Panc1 (cell line): Measurements from ENCODE around the gene NCOR2. TPM values are rescaled to one million over a fixed set of nuclear protein-coding genes. Genes with fewer than 3 reads are reported as not detected.

Experiments
- ATAC-seq: fragments of 200-7000 bp; cut with Tn5 transposase; 2 replicates; pipeline ENCODE4 v1.9.1; 2020; ENCODE audit warnings: mild to moderate bottlenecking, moderate library complexity
- BruUV-seq: library from RNA; stranded (reverse); fragments of 400-500 nt; replicated peaks from 2 replicates; lab custom pipeline; 2021; lab: Mats Ljungman, UMichigan
- CTCF ChIA-PET: fragments of 300-600 bp; sonication (Branson Sonifier 250); formaldehyde crosslinking; loops from one replicate; lab custom pipeline; 2022; ENCODE audit warnings: antibody characterized with exemption; lab: Charles Lee
- POLR2A ChIA-PET: fragments of 300-600 bp; sonication (Branson Sonifier 250); formaldehyde crosslinking; loops from one replicate; lab custom pipeline; 2022; ENCODE audit warnings: antibody characterized with exemption; lab: Charles Lee
- DNase-seq: peaks from one replicate; pipeline ENCODE4 v3.0.0-alpha.2; 2010; ENCODE audit warnings: low read depth, low spot score
- H3K27ac ChIP-seq: 2 replicates; pipeline ENCODE4 v1.5.1; 2011; ENCODE audit warnings: mild to moderate bottlenecking, low read length, inconsistent platforms
- H3K27me3 ChIP-seq: fragments of 200-500 bp; sonication (Bioruptor generic); 2 replicates; pipeline ENCODE4 v1.6.0; 2014; ENCODE audit warnings: low read length, inconsistent platforms; ENCODE audit not compliant: control insufficient read depth, insufficient read depth
- H3K36me3 ChIP-seq: fragments of 200-500 bp; sonication (Bioruptor generic); 2 replicates; pipeline ENCODE4 v1.5.1; 2014; ENCODE audit warnings: inconsistent platforms, mild to moderate bottlenecking, low read length, moderate library complexity; ENCODE audit not compliant: control insufficient read depth, insufficient read depth
- H3K4me1 ChIP-seq: 2 replicates; pipeline ENCODE4 v1.5.1; 2011; ENCODE audit warnings: inconsistent platforms, mild to moderate bottlenecking, low read length, moderate library complexity; ENCODE audit not compliant: control insufficient read depth, insufficient read depth
- H3K4me3 ChIP-seq, 2 experiments: 2 replicates each; pipeline ENCODE4 v1.5.1; 2011 to 2012; ENCODE audit warnings: low read depth in 2 of 2, low read length in 2 of 2, mild to moderate bottlenecking in 2 of 2, inconsistent platforms in 1 of 2, moderate library complexity in 1 of 2
- H3K9me3 ChIP-seq: fragments of 200-500 bp; sonication (Bioruptor generic); 2 replicates; pipeline ENCODE4 v1.5.1; 2014; ENCODE audit warnings: low read depth, mild to moderate bottlenecking, inconsistent platforms, low read length, moderate library complexity; ENCODE audit not compliant: control insufficient read depth, insufficient read depth
- POLR2AphosphoS5 ChIP-seq: IDR thresholded peaks from 2 replicates; pipeline ENCODE4 v1.6.1; 2012; ENCODE audit warnings: mild to moderate bottlenecking, low read depth, low read length, moderate library complexity
- SIN3A ChIP-seq: IDR thresholded peaks from 2 replicates; pipeline ENCODE4 v1.6.1; 2012; ENCODE audit warnings: low read depth, mild to moderate bottlenecking, low read length, moderate library complexity, borderline replicate concordance; ENCODE audit not compliant: insufficient read depth
- TCF7L2 ChIP-seq: IDR thresholded peaks from 2 replicates; pipeline ENCODE4 v1.6.1; 2011; ENCODE audit warnings: mild to moderate bottlenecking, low read depth, low read length, inconsistent platforms
- in situ Hi-C: cut with HindIII; loops from 2 replicates; pipeline ENCODE4 v1.10.0; 2016; ENCODE audit warnings: low sequenced_read_pairs, low pct_unique_long_range_greater_than_20kb
- intact Hi-C: fragments of 100-400 bp; cut with micrococcal nuclease; formaldehyde crosslinking; loops from one replicate; pipeline ENCODE4 v1.10.0; 2022; ENCODE audit not compliant: unreplicated experiment
- total RNA-seq: library from RNA; stranded (reverse); gene quantifications from one replicate; pipeline ENCODE4 v1.2.1, GENCODE V29; 2021; ENCODE audit not compliant: unreplicated experiment
- TF ChIP-seq, protein P1 (sequence below): fragments of 450-650 bp; IDR thresholded peaks from 2 replicates; pipeline ENCODE4 v1.5.1; 2017; ENCODE audit warnings: mild to moderate bottlenecking
- TF ChIP-seq, protein P2 (sequence below), 2 experiments: IDR thresholded peaks; 2 replicates each; pipeline ENCODE4 v1.6.1; 2011 to 2012; ENCODE audit warnings: low read depth in 2 of 2, control low read depth in 1 of 2, low read length in 1 of 2, mild to moderate bottlenecking in 1 of 2, moderate library complexity in 1 of 2; ENCODE audit not compliant: insufficient read depth in 1 of 2

NCOR2 gene
- total RNA-seq, 1 experiment from 2014 or later: 461 TPM

DNA sequence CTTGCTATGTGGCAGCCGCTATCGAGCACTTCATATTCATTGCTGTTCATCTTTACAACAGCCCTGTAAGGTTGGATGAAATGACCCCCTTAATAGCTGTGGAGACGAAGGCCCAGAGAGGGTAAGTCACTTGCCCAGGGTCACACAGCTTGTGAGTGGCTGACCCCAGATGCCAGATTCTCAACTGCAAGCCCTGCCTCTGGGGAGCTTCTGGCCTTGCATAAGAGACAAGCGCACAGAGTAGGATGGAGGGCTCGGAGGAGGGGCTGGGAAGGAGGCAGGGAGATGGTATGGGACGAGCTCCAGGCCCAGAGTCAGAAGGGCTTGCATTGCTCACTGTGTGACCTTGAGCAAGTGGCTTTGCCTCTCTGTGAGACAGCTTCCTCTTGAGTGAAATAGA, 27.4 kb upstream of the NCOR2 start:
- BruUV-seq: no TSS peak
- intact Hi-C loops: no loop called here
- no peak for DNase-seq
- ATAC-seq: no peak
- ChIA-PET POLR2A (interaction anchor here (0.6 kb wide), 1 partner anchor 9 kb away, joined by 4 read pairs; no protein-coding TSS in a partner anchor), CTCF (interaction anchor here (0.6 kb wide), 1 partner anchor 10 kb away, joined by 3 read pairs; no protein-coding TSS in a partner anchor)
- no peak for TF ChIP-seq POLR2AphosphoS5
- no peak for TF ChIP-seq SIN3A
- TF ChIP-seq, protein P1, sequence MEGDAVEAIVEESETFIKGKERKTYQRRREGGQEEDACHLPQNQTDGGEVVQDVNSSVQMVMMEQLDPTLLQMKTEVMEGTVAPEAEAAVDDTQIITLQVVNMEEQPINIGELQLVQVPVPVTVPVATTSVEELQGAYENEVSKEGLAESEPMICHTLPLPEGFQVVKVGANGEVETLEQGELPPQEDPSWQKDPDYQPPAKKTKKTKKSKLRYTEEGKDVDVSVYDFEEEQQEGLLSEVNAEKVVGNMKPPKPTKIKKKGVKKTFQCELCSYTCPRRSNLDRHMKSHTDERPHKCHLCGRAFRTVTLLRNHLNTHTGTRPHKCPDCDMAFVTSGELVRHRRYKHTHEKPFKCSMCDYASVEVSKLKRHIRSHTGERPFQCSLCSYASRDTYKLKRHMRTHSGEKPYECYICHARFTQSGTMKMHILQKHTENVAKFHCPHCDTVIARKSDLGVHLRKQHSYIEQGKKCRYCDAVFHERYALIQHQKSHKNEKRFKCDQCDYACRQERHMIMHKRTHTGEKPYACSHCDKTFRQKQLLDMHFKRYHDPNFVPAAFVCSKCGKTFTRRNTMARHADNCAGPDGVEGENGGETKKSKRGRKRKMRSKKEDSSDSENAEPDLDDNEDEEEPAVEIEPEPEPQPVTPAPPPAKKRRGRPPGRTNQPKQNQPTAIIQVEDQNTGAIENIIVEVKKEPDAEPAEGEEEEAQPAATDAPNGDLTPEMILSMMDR: no peak
- no peak for TF ChIP-seq TCF7L2
- TF ChIP-seq, protein P2, sequence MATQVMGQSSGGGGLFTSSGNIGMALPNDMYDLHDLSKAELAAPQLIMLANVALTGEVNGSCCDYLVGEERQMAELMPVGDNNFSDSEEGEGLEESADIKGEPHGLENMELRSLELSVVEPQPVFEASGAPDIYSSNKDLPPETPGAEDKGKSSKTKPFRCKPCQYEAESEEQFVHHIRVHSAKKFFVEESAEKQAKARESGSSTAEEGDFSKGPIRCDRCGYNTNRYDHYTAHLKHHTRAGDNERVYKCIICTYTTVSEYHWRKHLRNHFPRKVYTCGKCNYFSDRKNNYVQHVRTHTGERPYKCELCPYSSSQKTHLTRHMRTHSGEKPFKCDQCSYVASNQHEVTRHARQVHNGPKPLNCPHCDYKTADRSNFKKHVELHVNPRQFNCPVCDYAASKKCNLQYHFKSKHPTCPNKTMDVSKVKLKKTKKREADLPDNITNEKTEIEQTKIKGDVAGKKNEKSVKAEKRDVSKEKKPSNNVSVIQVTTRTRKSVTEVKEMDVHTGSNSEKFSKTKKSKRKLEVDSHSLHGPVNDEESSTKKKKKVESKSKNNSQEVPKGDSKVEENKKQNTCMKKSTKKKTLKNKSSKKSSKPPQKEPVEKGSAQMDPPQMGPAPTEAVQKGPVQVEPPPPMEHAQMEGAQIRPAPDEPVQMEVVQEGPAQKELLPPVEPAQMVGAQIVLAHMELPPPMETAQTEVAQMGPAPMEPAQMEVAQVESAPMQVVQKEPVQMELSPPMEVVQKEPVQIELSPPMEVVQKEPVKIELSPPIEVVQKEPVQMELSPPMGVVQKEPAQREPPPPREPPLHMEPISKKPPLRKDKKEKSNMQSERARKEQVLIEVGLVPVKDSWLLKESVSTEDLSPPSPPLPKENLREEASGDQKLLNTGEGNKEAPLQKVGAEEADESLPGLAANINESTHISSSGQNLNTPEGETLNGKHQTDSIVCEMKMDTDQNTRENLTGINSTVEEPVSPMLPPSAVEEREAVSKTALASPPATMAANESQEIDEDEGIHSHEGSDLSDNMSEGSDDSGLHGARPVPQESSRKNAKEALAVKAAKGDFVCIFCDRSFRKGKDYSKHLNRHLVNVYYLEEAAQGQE (IDR thresholded peaks at IDR 0.05; ENCODE audit: insufficient read depth in 1 of 2, low read depth in 2 of 2, low read length in 1 of 2): no peak
- Histone ChIP-seq H3K27ac (no peak overlapping the region), H3K9me3 (no peaks in the 10 kb centered on the region), H3K36me3 (no peaks in the 10 kb centered on the region), H3K27me3 (no peaks in the 10 kb centered on the region), H3K4me1 (no peaks in the 10 kb centered on the region; the same call in 1 of the 2 replicates), H3K4me3 (no peak overlapping the region)
- in situ Hi-C loops: no loop called here

DNA sequence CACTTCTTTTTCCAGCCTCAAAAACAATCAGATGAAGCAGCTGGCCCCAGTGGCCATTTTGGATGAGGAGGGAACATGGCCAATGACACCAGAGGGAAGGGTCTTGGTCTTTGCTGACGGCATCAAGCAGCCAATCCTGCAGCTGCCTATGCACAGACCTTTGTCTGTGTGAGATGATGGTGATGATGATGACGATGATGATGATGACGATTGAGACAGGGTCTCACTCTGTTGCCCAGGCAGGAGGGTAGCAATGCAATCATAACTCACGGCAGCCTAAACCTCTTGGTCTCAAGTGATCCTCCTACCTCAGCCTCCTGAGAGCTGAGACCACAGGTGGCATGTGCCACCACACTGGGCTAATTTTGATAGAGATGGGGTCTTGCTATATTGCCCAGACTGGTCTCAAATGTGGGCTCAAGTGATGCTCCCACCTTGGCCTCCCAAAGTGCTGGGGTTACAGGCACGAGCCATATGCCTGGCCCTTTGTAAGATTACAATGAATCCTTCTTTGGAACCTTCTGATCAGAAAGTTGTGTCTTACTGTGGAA, 26.5 kb upstream of the NCOR2 start:
- Histone ChIP-seq H3K4me3 (no peak overlapping the region), H3K4me1 (no peaks in the 10 kb centered on the region; the same call in 1 of the 2 replicates), H3K27me3 (no peaks in the 10 kb centered on the region), H3K27ac (no peak overlapping the region), H3K9me3 (no peaks in the 10 kb centered on the region), H3K36me3 (no peaks in the 10 kb centered on the region)
- ATAC-seq (no peak), DNase-seq (no peak)
- TF ChIP-seq SIN3A (no peak), POLR2AphosphoS5 (no peak), TCF7L2 (no peak)
- TF ChIP-seq, protein P1: no peak
- TF ChIP-seq, protein P2 (IDR thresholded peaks at IDR 0.05; ENCODE audit: insufficient read depth in 1 of 2, low read depth in 2 of 2, low read length in 1 of 2): no peak
- no TSS peak for BruUV-seq
- ChIA-PET POLR2A (no interaction called here), CTCF (no interaction called here)
- intact Hi-C loops: no loop called here
- in situ Hi-C loops: no loop called here
